Neural cell (in vitro differentiated cells): ENCODE results near the gene HLA-DMA. TPM values are rescaled to one million over a fixed set of nuclear protein-coding genes. Genes with fewer than 3 reads are reported as not detected.

ENCODE experiments used
- H2AFZ ChIP-seq: fragments of 200-600, 300-800 bp; sonication (generic), shearing (Covaris generic); 2 replicates; pipeline ENCODE4 v1.6.0; 2014; ENCODE audit warnings: low read depth, mild to moderate bottlenecking, antibody characterized with exemption, low read length, moderate library complexity
- H3F3A ChIP-seq: fragments of 200-600 bp; shearing (Covaris generic); 2 replicates; pipeline ENCODE4 v1.6.1; 2016; ENCODE audit warnings: mild to moderate bottlenecking, moderate library complexity, mixed read lengths, antibody characterized with exemption, low read length; ENCODE audit not compliant: insufficient read depth, poor library complexity, severe bottlenecking
- H3K27ac ChIP-seq: fragments of 200-600, 300-800 bp; sonication (generic), shearing (Covaris generic); 2 replicates; pipeline ENCODE4 v1.5.1; 2014; ENCODE audit warnings: mild to moderate bottlenecking, low read length, moderate library complexity
- H3K27me3 ChIP-seq: fragments of 300-800, 200-600 bp; sonication (generic), shearing (Covaris generic); 2 replicates; pipeline ENCODE4 v1.6.0; 2014; ENCODE audit warnings: mild to moderate bottlenecking, low read depth, low read length, moderate library complexity; ENCODE audit not compliant: insufficient read depth
- H3K36me3 ChIP-seq: fragments of 300-800, 200-600 bp; sonication (generic), shearing (Covaris generic); 2 replicates; pipeline ENCODE4 v1.5.1; 2014; ENCODE audit warnings: mild to moderate bottlenecking, antibody characterized with exemption, low read length, moderate library complexity; ENCODE audit not compliant: insufficient read depth
- H3K4me2 ChIP-seq: fragments of 300-800, 200-600 bp; sonication (generic), shearing (Covaris generic); 2 replicates; pipeline ENCODE4 v1.6.0; 2014; ENCODE audit warnings: mild to moderate bottlenecking, low read length
- H3K4me3 ChIP-seq: fragments of 300-800, 200-600 bp; sonication (generic), shearing (Covaris generic); 2 replicates; pipeline ENCODE4 v1.5.1; 2014; ENCODE audit warnings: mild to moderate bottlenecking, low read length, moderate library complexity
- H3K79me2 ChIP-seq: fragments of 200-600 bp; shearing (Covaris generic); replicated peaks from 2 replicates; pipeline ENCODE4 v1.6.0; 2014; ENCODE audit warnings: mild to moderate bottlenecking, low read length, moderate library complexity; ENCODE audit not compliant: insufficient read depth
- H3K9ac ChIP-seq: fragments of 300-800, 200-600 bp; sonication (generic), shearing (Covaris generic); 2 replicates; pipeline ENCODE4 v1.6.1; 2016; ENCODE audit warnings: mild to moderate bottlenecking, low read length, mixed read lengths
- H3K9me2 ChIP-seq: fragments of 200-600 bp; shearing (Covaris generic); 2 replicates; pipeline ENCODE4 v1.6.1; 2016; ENCODE audit warnings: mild to moderate bottlenecking, low read length, mixed read lengths; ENCODE audit not compliant: insufficient read depth
- H3K9me3 ChIP-seq: fragments of 200-600, 300-800 bp; sonication (generic), shearing (Covaris generic); 2 replicates; pipeline ENCODE4 v1.6.1; 2016; ENCODE audit warnings: mild to moderate bottlenecking, mixed run types, low read length, moderate library complexity, mixed read lengths
- H4K20me1 ChIP-seq: fragments of 200-600 bp; shearing (Covaris generic); 2 replicates; pipeline ENCODE4 v1.6.1; 2016; ENCODE audit warnings: mild to moderate bottlenecking, mixed run types; ENCODE audit not compliant: insufficient read depth
- CTCF ChIP-seq: fragments of 450-650 bp; IDR thresholded peaks from 2 replicates; pipeline ENCODE4 v1.5.1; 2014; ENCODE audit warnings: antibody characterized with exemption, mild to moderate bottlenecking, moderate library complexity; ENCODE audit not compliant: poor library complexity, severe bottlenecking
- EP300 ChIP-seq: fragments of 450-650 bp; conservative IDR thresholded peaks from 2 replicates; pipeline ENCODE4 v1.6.1; 2014; ENCODE audit warnings: antibody characterized with exemption, mild to moderate bottlenecking, moderate library complexity; ENCODE audit not compliant: poor library complexity, severe bottlenecking
- EZH2 ChIP-seq: fragments of 200-600, 300-800 bp; shearing (Covaris generic), sonication (generic); IDR thresholded peaks from 2 replicates; pipeline ENCODE4 v1.6.1; 2014; ENCODE audit warnings: antibody characterized with exemption, low read length, borderline replicate concordance, mild to moderate bottlenecking; ENCODE audit not compliant: insufficient read depth, poor library complexity, severe bottlenecking
- MXI1 ChIP-seq: fragments of 450-650 bp; conservative IDR thresholded peaks from 2 replicates; pipeline ENCODE4 v1.6.1; 2014; ENCODE audit warnings: antibody characterized with exemption, mild to moderate bottlenecking; ENCODE audit not compliant: poor library complexity, severe bottlenecking
- POLR2AphosphoS5 ChIP-seq: IDR thresholded peaks from 2 replicates; pipeline ENCODE4 v1.6.1; 2012
- RAD21 ChIP-seq: fragments of 450-650 bp; conservative IDR thresholded peaks from 2 replicates; pipeline ENCODE4 v1.6.1; 2014; ENCODE audit warnings: antibody characterized with exemption, mild to moderate bottlenecking, moderate library complexity
- REST ChIP-seq: IDR thresholded peaks from 2 replicates; pipeline ENCODE4 v1.6.1; 2012; ENCODE audit warnings: borderline replicate concordance
- SMC3 ChIP-seq: fragments of 450-650 bp; conservative IDR thresholded peaks from 2 replicates; pipeline ENCODE4 v1.6.1; 2014; ENCODE audit warnings: antibody characterized with exemption, mild to moderate bottlenecking, moderate library complexity; ENCODE audit not compliant: poor library complexity
- TAF1 ChIP-seq: IDR thresholded peaks from 2 replicates; pipeline ENCODE4 v1.6.1; 2012; ENCODE audit warnings: low read depth
- polyA plus RNA-seq: library from polyadenylated mRNA; depleted of rRNA; stranded (reverse); fragments of >200 nt; gene quantifications from 2 replicates; pipeline ENCODE4 v1.2.3, GENCODE V29; 2014

Gene HLA-DMA
- polyA plus RNA-seq, 1 donor from 2014 or later: 4.4 TPM

GRCh38 chr6:32922083-32922482 lies 30.8 kb downstream of the HLA-DMA start:
- Histone ChIP-seq H3K9ac (no peak overlapping the region), H3K4me3 (no peak overlapping the region), H3K27ac (no peak overlapping the region), H3K9me3 (no peaks in the 10 kb centered on the region), H3K9me2 (no peaks in the 10 kb centered on the region), H3K4me2 (no peak overlapping the region), H3K36me3 (no peaks in the 10 kb centered on the region), H3K27me3 (no peaks in the 10 kb centered on the region), H2AFZ (no peak overlapping the region), H3K79me2 (no peaks in the 10 kb centered on the region), H4K20me1 (no peaks in the 10 kb centered on the region), H3F3A (no peaks in the 10 kb centered on the region)
- no peak for TF ChIP-seq SMC3
- no peak for TF ChIP-seq EP300
- no peak for TF ChIP-seq MXI1
- no peak for TF ChIP-seq POLR2AphosphoS5
- TF ChIP-seq REST: no peak
- no peak for TF ChIP-seq TAF1
- TF ChIP-seq EZH2: no peak
- TF ChIP-seq RAD21: no peak
- TF ChIP-seq CTCF: no peak

GRCh38 chr6:32920715-32921114 lies 32.2 kb downstream of the HLA-DMA start:
- TF ChIP-seq EP300 (no peak), RAD21 (no peak), TAF1 (no peak), MXI1 (no peak), SMC3 (no peak), REST (no peak)
- Histone ChIP-seq H3K36me3 (no peaks in the 10 kb centered on the region), H2AFZ (no peak overlapping the region), H3K27me3 (no peaks in the 10 kb centered on the region), H3K4me3 (no peak overlapping the region), H3K27ac (no peak overlapping the region), H3F3A (no peaks in the 10 kb centered on the region), H3K9me3 (no peaks in the 10 kb centered on the region), H3K9me2 (no peaks in the 10 kb centered on the region), H3K9ac (no peak overlapping the region), H3K79me2 (no peaks in the 10 kb centered on the region), H3K4me2 (no peak overlapping the region), H4K20me1 (no peaks in the 10 kb centered on the region)
